Measurements from ENCODE around the gene COL16A1.

DNA sequence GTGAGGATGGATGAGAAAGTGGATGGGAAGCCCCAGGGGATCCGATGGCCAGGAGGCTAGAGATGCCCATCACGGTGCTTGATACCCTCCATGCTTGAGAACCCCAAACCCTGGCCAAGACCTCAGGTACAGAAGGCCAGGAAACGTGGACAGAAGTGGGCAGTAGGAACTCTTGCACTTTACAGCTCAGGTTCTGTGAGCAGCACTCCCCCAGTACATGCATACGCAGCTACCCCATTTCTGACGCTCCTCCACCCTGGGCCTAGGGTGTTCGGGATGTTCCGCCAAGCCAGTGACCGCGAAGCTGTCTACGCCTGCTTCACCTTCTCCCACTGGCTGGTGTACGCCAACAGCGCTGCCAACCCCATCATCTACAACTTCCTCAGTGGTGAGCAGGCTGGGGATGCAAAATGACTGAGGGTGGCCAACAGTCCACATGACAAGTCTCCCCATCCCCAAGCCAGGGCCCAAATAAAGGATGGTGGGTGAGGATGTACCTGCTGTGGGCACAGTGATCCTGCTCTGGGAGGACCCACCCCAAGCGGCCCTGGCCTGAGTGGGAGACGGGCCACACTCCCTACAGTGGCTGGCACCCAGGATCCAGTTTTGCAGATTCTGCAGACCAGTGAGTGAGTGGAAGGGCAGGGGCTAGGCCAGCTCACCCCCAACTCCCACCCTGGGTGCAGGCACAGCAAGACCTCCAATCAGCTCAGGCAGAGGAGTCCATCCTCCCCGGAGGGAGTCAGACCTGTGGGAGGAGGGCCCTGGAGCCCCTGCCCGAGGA, 78.9 kb downstream of the COL16A1 start:
- TF ChIP-seq, protein P1, sequence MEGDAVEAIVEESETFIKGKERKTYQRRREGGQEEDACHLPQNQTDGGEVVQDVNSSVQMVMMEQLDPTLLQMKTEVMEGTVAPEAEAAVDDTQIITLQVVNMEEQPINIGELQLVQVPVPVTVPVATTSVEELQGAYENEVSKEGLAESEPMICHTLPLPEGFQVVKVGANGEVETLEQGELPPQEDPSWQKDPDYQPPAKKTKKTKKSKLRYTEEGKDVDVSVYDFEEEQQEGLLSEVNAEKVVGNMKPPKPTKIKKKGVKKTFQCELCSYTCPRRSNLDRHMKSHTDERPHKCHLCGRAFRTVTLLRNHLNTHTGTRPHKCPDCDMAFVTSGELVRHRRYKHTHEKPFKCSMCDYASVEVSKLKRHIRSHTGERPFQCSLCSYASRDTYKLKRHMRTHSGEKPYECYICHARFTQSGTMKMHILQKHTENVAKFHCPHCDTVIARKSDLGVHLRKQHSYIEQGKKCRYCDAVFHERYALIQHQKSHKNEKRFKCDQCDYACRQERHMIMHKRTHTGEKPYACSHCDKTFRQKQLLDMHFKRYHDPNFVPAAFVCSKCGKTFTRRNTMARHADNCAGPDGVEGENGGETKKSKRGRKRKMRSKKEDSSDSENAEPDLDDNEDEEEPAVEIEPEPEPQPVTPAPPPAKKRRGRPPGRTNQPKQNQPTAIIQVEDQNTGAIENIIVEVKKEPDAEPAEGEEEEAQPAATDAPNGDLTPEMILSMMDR (IDR thresholded peaks at IDR 0.05; ENCODE audit: poor library complexity), result no peak
- no peak for TF ChIP-seq EZH2 (IDR thresholded peaks at IDR 0.05; ENCODE audit: borderline replicate concordance)
- TF ChIP-seq EZH2phosphoT487 (IDR thresholded peaks at IDR 0.05; ENCODE audit: low read depth, severe bottlenecking, unreplicated experiment), result no peak

Data from hepatocyte (in vitro differentiated cells).